ENCODE data around the gene CDV3.

The CDV3 gene

DNA sequence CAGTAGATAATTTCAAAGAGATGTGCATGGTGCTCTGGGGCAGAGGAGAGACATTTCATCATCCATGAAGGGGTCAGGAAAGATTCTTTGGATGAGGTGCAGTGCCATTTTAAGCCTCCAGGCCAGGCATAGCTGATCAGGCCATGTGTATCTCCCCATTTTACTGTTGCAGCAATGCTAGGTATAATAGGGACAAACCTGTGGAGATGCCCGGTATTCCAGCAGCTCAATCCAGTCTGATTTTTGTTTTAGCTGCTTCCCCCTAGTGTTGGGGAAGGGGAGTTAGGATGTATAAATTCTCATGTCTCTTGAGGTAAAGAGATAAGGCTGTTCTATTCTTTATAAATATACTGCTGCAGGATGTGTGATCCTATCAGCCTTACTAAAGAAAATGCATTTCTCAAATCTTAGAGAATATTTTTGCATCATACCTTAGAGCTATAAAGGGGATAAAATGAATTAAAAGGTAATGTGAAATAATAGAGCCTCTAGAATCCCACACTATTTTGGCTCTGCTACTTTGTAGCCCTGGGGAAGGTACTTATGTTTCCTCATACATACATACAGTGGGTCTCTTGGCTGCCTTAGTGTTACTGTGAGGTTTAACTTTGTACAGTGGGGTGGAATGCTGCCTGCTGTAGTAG lies 5.2 kb downstream of the CDV3 start:
- H3K27me3 ChIP-seq (replicated peaks; ENCODE audit: control insufficient read depth, insufficient read depth, low read length), result no peaks in the 10 kb centered on the region
- peaks cover 20% of the 10 kb centered on the region for H3K36me3 ChIP-seq (ENCODE audit: control insufficient read depth, insufficient read depth, low read length)
- DNase-seq (ENCODE audit: extremely low read depth, insufficient read length), result no peak
- H3K4me3 ChIP-seq (replicated peaks; ENCODE audit: low read depth, low read length), result peak overlapping the region; percentile 46
- TF ChIP-seq, protein P1, sequence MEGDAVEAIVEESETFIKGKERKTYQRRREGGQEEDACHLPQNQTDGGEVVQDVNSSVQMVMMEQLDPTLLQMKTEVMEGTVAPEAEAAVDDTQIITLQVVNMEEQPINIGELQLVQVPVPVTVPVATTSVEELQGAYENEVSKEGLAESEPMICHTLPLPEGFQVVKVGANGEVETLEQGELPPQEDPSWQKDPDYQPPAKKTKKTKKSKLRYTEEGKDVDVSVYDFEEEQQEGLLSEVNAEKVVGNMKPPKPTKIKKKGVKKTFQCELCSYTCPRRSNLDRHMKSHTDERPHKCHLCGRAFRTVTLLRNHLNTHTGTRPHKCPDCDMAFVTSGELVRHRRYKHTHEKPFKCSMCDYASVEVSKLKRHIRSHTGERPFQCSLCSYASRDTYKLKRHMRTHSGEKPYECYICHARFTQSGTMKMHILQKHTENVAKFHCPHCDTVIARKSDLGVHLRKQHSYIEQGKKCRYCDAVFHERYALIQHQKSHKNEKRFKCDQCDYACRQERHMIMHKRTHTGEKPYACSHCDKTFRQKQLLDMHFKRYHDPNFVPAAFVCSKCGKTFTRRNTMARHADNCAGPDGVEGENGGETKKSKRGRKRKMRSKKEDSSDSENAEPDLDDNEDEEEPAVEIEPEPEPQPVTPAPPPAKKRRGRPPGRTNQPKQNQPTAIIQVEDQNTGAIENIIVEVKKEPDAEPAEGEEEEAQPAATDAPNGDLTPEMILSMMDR (IDR thresholded peaks at IDR 0.05; ENCODE audit: insufficient read depth, low read length, poor library complexity, severe bottlenecking), result peak; percentile 45

DNA sequence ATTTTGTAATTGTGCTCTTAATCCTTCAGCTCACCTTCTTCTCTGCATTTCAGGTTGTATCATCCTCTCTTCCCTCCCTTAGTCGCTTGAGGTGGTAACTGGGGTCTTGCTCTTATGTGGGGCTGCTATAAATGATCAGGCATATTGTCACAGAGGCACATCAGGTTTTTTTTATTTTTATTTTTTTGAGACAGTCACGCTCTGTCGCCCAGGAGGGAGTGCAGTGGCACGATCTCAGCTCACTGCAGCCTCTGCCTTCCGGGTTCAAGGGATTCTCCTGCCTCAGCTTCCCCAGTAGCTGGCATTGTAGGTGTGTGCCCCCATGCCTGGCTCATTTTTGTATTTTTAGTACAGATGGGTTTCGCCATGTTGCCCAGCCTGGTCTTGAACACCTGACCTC lies 9.9 kb downstream of the CDV3 start:
- Histone ChIP-seq H3K4me3 (replicated peaks; ENCODE audit: low read depth, low read length) (no peak overlapping the region), H3K27me3 (replicated peaks; ENCODE audit: control insufficient read depth, insufficient read depth, low read length) (no peaks in the 10 kb centered on the region), H3K36me3 (ENCODE audit: control insufficient read depth, insufficient read depth, low read length) (peaks cover 18% of the 10 kb centered on the region)
- DNase-seq (ENCODE audit: extremely low read depth, insufficient read length), result no peak
- TF ChIP-seq, protein P1 (IDR thresholded peaks at IDR 0.05; ENCODE audit: insufficient read depth, low read length, poor library complexity, severe bottlenecking), result no peak

DNA sequence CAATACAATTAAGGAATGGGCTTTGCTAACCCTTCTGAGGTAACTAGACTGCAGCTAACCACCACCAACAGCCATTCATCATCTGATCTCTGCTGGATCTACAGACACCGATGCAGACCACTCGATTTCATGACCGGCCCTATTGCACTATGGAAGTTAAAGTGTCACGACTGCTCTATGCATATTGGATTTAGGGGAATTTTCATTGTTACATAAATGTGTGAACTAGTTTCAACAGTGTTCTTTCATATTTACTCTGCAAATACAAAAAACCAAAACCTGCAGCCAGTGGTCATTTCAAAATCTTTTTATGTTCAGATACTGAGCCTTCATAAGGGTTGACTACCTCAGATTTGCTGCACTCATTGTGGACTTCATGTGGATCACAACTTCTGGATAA lies 14.5 kb downstream of the CDV3 start:
- Histone ChIP-seq H3K4me3 (replicated peaks; ENCODE audit: low read depth, low read length) (no peak overlapping the region), H3K36me3 (ENCODE audit: control insufficient read depth, insufficient read depth, low read length) (peaks cover 14% of the 10 kb centered on the region), H3K27me3 (replicated peaks; ENCODE audit: control insufficient read depth, insufficient read depth, low read length) (no peaks in the 10 kb centered on the region)
- DNase-seq (ENCODE audit: extremely low read depth, insufficient read length), result no peak
- TF ChIP-seq, protein P1 (IDR thresholded peaks at IDR 0.05; ENCODE audit: insufficient read depth, low read length, poor library complexity, severe bottlenecking), result no peak

DNA sequence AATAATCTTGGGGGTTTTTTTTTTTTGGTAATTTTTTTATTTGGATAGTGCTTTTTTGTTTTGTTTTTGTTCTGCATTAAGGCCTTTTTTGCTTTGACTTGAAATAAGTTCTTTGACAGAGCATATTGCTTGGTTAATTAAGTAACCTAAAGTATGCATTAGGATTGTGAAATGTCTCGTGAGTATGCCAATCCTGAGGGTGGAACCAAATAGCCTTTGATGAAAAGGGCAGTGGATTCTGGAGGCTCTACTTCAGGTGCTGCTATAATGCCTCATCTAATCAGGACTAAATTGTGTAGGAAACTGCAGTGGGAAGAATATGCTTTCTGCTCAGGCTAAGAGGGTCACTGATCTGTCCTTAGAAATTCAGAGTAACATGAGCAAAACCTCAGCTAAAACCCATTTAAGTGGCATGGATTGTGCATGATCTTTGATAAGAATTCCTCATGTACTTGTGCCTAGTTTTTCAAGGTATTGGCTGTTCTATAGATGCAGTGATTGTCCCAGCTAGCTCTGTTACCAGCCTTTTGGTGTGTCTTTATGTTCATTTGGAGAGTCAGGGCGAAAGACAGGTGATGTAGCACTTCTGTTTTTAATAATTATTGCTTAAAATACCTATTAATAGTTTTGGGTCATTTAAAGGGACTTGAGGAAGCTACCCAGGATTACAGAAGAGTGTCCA lies 15.4 kb downstream of the CDV3 start:
- no peaks in the 10 kb centered on the region for H3K27me3 ChIP-seq (replicated peaks; ENCODE audit: control insufficient read depth, insufficient read depth, low read length)
- H3K36me3 ChIP-seq (ENCODE audit: control insufficient read depth, insufficient read depth, low read length), result peaks cover 11% of the 10 kb centered on the region
- TF ChIP-seq, protein P1 (IDR thresholded peaks at IDR 0.05; ENCODE audit: insufficient read depth, low read length, poor library complexity, severe bottlenecking), result no peak
- DNase-seq (ENCODE audit: extremely low read depth, insufficient read length), result no peak
- H3K4me3 ChIP-seq (replicated peaks; ENCODE audit: low read depth, low read length), result no peak overlapping the region

GRCh38 chr3:133589503-133589902 lies 16.0 kb downstream of the CDV3 start:
- H3K4me3 ChIP-seq (replicated peaks; ENCODE audit: low read depth, low read length), result no peak overlapping the region
- no peak for DNase-seq (ENCODE audit: extremely low read depth, insufficient read length)
- H3K36me3 ChIP-seq (ENCODE audit: control insufficient read depth, insufficient read depth, low read length), result peaks cover 11% of the 10 kb centered on the region
- TF ChIP-seq, protein P1 (IDR thresholded peaks at IDR 0.05; ENCODE audit: insufficient read depth, low read length, poor library complexity, severe bottlenecking), result no peak
- H3K27me3 ChIP-seq (replicated peaks; ENCODE audit: control insufficient read depth, insufficient read depth, low read length), result no peaks in the 10 kb centered on the region
